Measurements from ENCODE around the gene ITPR2. TPM values are rescaled to one million over a fixed set of nuclear protein-coding genes. Genes with fewer than 3 reads are reported as not detected.

The ITPR2 gene
- total and polyA plus RNA-seq, 2 of the 13 experiments (the other 11 are each of a cell fraction or from before 2014, with no cell fraction given), result 31.9 to 81.9 TPM

- TF ChIP-seq ZNF776 (CRISPR knock-in tag; IDR thresholded peaks at IDR 0.05), result no peak
- 0 out of 2 replicates have a peak, but pooled peaks have one; percentile 70 for TF ChIP-seq ZSCAN12 (CRISPR knock-in tag; IDR thresholded peaks at IDR 0.05)
- no peak for TF ChIP-seq NFYB (CRISPR knock-in tag; IDR thresholded peaks at IDR 0.05)
- no peak for TF ChIP-seq ZNF850 (CRISPR knock-in tag; conservative IDR thresholded peaks at IDR 0.05)
- no peak for TF ChIP-seq ZFP37 (CRISPR knock-in tag; IDR thresholded peaks at IDR 0.05; ENCODE audit: borderline replicate concordance)
- no peak for TF ChIP-seq RFXANK (CRISPR knock-in tag; IDR thresholded peaks at IDR 0.05)
- TF ChIP-seq SALL1 (CRISPR knock-in tag; IDR thresholded peaks at IDR 0.05), result peak; percentile 98
- peak; percentile 56; the same call in 1 of the 2 replicates for TF ChIP-seq LCORL (IDR thresholded peaks at IDR 0.05)
- peak; percentile 71 for TF ChIP-seq LCORL (CRISPR knock-in tag; IDR thresholded peaks at IDR 0.05)
- no peak for TF ChIP-seq ZNF558 (CRISPR knock-in tag; IDR thresholded peaks at IDR 0.05; ENCODE audit: borderline replicate concordance)
- TF ChIP-seq ELF4 (CRISPR knock-in tag; IDR thresholded peaks at IDR 0.05; ENCODE audit: borderline replicate concordance), result 0 out of 2 replicates have a peak, but pooled peaks have one; percentile 22
- peak; percentile 33; the same call in 1 of the 2 replicates for TF ChIP-seq GZF1 (CRISPR knock-in tag; IDR thresholded peaks at IDR 0.05)
- no peak for TF ChIP-seq CEBPB (IDR thresholded peaks at IDR 0.05; ENCODE audit: borderline replicate concordance, low read depth, low read length)
- TF ChIP-seq KLF16 (CRISPR knock-in tag; IDR thresholded peaks at IDR 0.05), result no peak; a peak in 1 of 4 replicates
- no peak for TF ChIP-seq SOX6 (IDR thresholded peaks at IDR 0.05)
- peak; percentile 97 for TF ChIP-seq SOX6 (CRISPR knock-in tag; IDR thresholded peaks at IDR 0.05)
- no peak for TF ChIP-seq ZNF121 (CRISPR knock-in tag; IDR thresholded peaks at IDR 0.05)
- no peak for TF ChIP-seq ZFX (CRISPR knock-in tag; IDR thresholded peaks at IDR 0.05; ENCODE audit: low read depth)
- TF ChIP-seq ZBTB14 (CRISPR knock-in tag; IDR thresholded peaks at IDR 0.05), result no peak
- no peak for TF ChIP-seq MXD3 (CRISPR knock-in tag; IDR thresholded peaks at IDR 0.05)
- TF ChIP-seq ZNF337 (CRISPR knock-in tag; IDR thresholded peaks at IDR 0.05; ENCODE audit: borderline replicate concordance, low read depth), result no peak
- TF ChIP-seq TCF12 (IDR thresholded peaks at IDR 0.05), result no peak
- peak; percentile 95 for TF ChIP-seq TCF12 (CRISPR knock-in tag; IDR thresholded peaks at IDR 0.05)
- no peak for TF ChIP-seq AGO1 (IDR thresholded peaks at IDR 0.05; ENCODE audit: low read depth, low read length, poor library complexity, severe bottlenecking)
- TF ChIP-seq FOXM1 (CRISPR knock-in tag; IDR thresholded peaks at IDR 0.05), result no peak
- no peak for TF ChIP-seq ZNF546 (CRISPR knock-in tag; conservative IDR thresholded peaks at IDR 0.05)
- no peak for TF ChIP-seq CTCF (CRISPR knock-in tag; IDR thresholded peaks at IDR 0.05)
- TF ChIP-seq KAT7 (CRISPR knock-in tag; IDR thresholded peaks at IDR 0.05; ENCODE audit: borderline replicate concordance), result 0 out of 2 replicates have a peak, but pooled peaks have one; percentile 38
- TF ChIP-seq TAF15 (IDR thresholded peaks at IDR 0.05; ENCODE audit: low read depth, low read length, poor library complexity, severe bottlenecking), result no peak
Observed at GRCh38 chr12:26744697-26745440, 88.1 kb downstream of the ITPR2 start (continued).
